WTC11 (cell line): ENCODE data around the gene RAP1GAP.

Experiments
- JUN ChIP-seq: sonication (generic); formaldehyde crosslinking; IDR thresholded peaks from 2 replicates; pipeline ENCODE4 v1.8.0; 2023; ENCODE audit warnings: mild to moderate bottlenecking, missing genetic modification reagents
- SP1 ChIP-seq: sonication (generic); formaldehyde crosslinking; conservative IDR thresholded peaks from 2 replicates; pipeline ENCODE4 v1.8.1; 2022; ENCODE audit warnings: missing genetic modification reagents
- TF ChIP-seq, protein P1 (sequence below): fragments of 250-450 bp; sonication (Bioruptor Pico); IDR thresholded peaks from 2 replicates; pipeline ENCODE4 v1.9.0; 2021; ENCODE audit warnings: mild to moderate bottlenecking
- TF ChIP-seq, protein P2 (sequence below): sonication (generic); formaldehyde crosslinking; IDR thresholded peaks from 2 replicates; pipeline ENCODE4 v1.8.0; 2022; ENCODE audit warnings: missing genetic modification reagents
- TF ChIP-seq, protein P3 (sequence below): fragments of 200-600 bp; IDR thresholded peaks from 2 replicates; pipeline ENCODE4 v1.8.0; 2022; ENCODE audit warnings: antibody characterized with exemption

DNA sequence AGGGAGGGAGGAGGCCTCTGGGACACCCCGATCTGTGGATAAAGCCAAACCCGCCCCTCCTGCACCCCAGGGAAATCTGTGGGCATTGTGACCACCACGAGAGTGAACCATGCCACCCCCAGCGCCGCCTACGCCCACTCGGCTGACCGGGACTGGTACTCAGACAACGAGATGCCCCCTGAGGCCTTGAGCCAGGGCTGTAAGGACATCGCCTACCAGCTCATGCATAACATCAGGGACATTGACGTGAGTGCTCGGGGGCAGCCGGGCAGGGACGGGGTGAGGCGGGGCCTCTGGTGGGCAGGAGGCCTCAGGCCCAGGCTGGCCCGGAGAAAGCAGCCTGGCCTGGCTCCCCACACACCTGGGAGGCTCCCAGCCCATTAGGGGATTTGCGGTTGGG is 105.2 kb downstream of the RAP1GAP start:
- TF ChIP-seq JUN (CRISPR knock-in tag): no peak
- TF ChIP-seq, protein P1, sequence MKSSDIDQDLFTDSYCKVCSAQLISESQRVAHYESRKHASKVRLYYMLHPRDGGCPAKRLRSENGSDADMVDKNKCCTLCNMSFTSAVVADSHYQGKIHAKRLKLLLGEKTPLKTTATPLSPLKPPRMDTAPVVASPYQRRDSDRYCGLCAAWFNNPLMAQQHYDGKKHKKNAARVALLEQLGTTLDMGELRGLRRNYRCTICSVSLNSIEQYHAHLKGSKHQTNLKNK: no peak
- no peak for TF ChIP-seq SP1 (CRISPR knock-in tag)
- TF ChIP-seq, protein P2, sequence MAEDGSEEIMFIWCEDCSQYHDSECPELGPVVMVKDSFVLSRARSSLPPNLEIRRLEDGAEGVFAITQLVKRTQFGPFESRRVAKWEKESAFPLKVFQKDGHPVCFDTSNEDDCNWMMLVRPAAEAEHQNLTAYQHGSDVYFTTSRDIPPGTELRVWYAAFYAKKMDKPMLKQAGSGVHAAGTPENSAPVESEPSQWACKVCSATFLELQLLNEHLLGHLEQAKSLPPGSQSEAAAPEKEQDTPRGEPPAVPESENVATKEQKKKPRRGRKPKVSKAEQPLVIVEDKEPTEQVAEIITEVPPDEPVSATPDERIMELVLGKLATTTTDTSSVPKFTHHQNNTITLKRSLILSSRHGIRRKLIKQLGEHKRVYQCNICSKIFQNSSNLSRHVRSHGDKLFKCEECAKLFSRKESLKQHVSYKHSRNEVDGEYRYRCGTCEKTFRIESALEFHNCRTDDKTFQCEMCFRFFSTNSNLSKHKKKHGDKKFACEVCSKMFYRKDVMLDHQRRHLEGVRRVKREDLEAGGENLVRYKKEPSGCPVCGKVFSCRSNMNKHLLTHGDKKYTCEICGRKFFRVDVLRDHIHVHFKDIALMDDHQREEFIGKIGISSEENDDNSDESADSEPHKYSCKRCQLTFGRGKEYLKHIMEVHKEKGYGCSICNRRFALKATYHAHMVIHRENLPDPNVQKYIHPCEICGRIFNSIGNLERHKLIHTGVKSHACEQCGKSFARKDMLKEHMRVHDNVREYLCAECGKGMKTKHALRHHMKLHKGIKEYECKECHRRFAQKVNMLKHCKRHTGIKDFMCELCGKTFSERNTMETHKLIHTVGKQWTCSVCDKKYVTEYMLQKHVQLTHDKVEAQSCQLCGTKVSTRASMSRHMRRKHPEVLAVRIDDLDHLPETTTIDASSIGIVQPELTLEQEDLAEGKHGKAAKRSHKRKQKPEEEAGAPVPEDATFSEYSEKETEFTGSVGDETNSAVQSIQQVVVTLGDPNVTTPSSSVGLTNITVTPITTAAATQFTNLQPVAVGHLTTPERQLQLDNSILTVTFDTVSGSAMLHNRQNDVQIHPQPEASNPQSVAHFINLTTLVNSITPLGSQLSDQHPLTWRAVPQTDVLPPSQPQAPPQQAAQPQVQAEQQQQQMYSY (CRISPR knock-in tag): no peak
- TF ChIP-seq, protein P3, sequence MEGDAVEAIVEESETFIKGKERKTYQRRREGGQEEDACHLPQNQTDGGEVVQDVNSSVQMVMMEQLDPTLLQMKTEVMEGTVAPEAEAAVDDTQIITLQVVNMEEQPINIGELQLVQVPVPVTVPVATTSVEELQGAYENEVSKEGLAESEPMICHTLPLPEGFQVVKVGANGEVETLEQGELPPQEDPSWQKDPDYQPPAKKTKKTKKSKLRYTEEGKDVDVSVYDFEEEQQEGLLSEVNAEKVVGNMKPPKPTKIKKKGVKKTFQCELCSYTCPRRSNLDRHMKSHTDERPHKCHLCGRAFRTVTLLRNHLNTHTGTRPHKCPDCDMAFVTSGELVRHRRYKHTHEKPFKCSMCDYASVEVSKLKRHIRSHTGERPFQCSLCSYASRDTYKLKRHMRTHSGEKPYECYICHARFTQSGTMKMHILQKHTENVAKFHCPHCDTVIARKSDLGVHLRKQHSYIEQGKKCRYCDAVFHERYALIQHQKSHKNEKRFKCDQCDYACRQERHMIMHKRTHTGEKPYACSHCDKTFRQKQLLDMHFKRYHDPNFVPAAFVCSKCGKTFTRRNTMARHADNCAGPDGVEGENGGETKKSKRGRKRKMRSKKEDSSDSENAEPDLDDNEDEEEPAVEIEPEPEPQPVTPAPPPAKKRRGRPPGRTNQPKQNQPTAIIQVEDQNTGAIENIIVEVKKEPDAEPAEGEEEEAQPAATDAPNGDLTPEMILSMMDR: no peak
